MCF 10A (cell line): ENCODE results near the gene WDFY4. TPM values are rescaled to one million over a fixed set of nuclear protein-coding genes. Genes with fewer than 3 reads are reported as not detected.

Experiments used
- BruUV-seq: library from RNA; stranded (reverse); fragments of 400-500 nt; replicated peaks from 2 replicates; lab custom pipeline; 2021; lab: Mats Ljungman, UMichigan
- CTCF ChIA-PET: fragments of 300-600 bp; sonication (Branson Sonifier 250); formaldehyde crosslinking; extraction: SDS; loops from one replicate; lab custom pipeline; 2021; ENCODE audit warnings: antibody characterized with exemption, inconsistent platforms; lab: Yijun Ruan, JAX
- POLR2A ChIA-PET: fragments of 300-600, 350-650 bp; sonication (Branson Sonifier 250); formaldehyde crosslinking; extraction: SDS; loops from one replicate; lab custom pipeline; 2020; ENCODE audit warnings: antibody characterized with exemption, inconsistent platforms; lab: Yijun Ruan, JAX
- DNase-seq: peaks from one replicate; pipeline ENCODE4 v3.0.0-alpha.2; 2018; ENCODE audit not compliant: unreplicated experiment
- H3K27ac Mint-ChIP-seq: one replicate; pipeline ENCODE4 v1.8.0; 2022; ENCODE audit warnings: mild to moderate bottlenecking, low read depth, mixed read lengths; ENCODE audit not compliant: unreplicated experiment
- H3K27me3 Mint-ChIP-seq: one replicate; pipeline ENCODE4 v1.8.0; 2022; ENCODE audit warnings: mixed read lengths; ENCODE audit not compliant: insufficient read depth, unreplicated experiment
- H3K36me3 Mint-ChIP-seq: one replicate; pipeline ENCODE4 v1.8.0; 2022; ENCODE audit warnings: mild to moderate bottlenecking, moderate library complexity, mixed read lengths; ENCODE audit not compliant: insufficient read depth, unreplicated experiment
- H3K4me1 Mint-ChIP-seq: one replicate; pipeline ENCODE4 v1.8.0; 2022; ENCODE audit warnings: mixed read lengths; ENCODE audit not compliant: insufficient read depth, unreplicated experiment
- H3K4me3 Mint-ChIP-seq: one replicate; pipeline ENCODE4 v1.8.0; 2022; ENCODE audit warnings: mild to moderate bottlenecking, moderate library complexity, mixed read lengths; ENCODE audit not compliant: unreplicated experiment
- H3K9me3 Mint-ChIP-seq: one replicate; pipeline ENCODE4 v1.8.0; 2022; ENCODE audit warnings: mixed read lengths; ENCODE audit not compliant: unreplicated experiment
- intact Hi-C: fragments of 100-400 bp; cut with micrococcal nuclease; formaldehyde crosslinking; loops from 2 replicates; pipeline ENCODE4 v1.14.1; 2022
- total RNA-seq: library from RNA; stranded (reverse); gene quantifications from 2 replicates; pipeline ENCODE4 v1.2.3, GENCODE V29; 2022
- TF ChIP-seq, protein P1 (sequence below): fragments of 200-600 bp; IDR thresholded peaks from one replicate; pipeline ENCODE4 v1.8.0; 2022; ENCODE audit warnings: antibody characterized with exemption, mild to moderate bottlenecking; ENCODE audit not compliant: unreplicated experiment

The WDFY4 gene
- total RNA-seq, 1 experiment from 2014 or later: not detected

DNA sequence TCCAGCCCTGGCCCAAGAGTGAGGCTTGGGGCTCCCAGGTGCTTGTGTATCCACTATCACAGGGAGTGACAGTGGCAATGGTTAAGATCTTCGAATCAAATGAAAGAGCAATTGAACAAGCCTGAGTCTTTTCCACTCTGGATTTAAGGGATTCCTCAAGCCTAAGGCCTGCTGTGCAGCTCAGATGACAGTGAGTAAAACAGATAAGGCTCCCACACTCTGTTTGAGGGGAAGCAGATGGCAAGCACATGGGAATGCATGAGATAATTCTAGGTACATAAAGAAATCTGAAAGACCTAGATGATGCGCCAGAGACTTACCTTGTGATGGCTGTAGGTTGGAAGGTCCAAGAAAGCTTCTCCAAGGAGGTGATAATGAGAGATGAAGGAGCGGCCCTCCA, 159.9 kb downstream of the WDFY4 start:
- Mint-ChIP-seq H3K27ac (no peak overlapping the region), H3K4me3 (no peak overlapping the region), H3K27me3 (peaks cover 46% of the 10 kb centered on the region), H3K4me1 (no peaks in the 10 kb centered on the region), H3K36me3 (no peaks in the 10 kb centered on the region), H3K9me3 (no peaks in the 10 kb centered on the region)
- no peak for DNase-seq
- intact Hi-C loops: no loop called here
- ChIA-PET CTCF (interaction anchor here (0.6 to 0.9 kb wide), 3 partner anchors 9 to 588 kb away, joined by 3 read pairs; no protein-coding TSS in a partner anchor), POLR2A (interaction anchor here (0.6 kb wide), 1 partner anchor 230 kb away, joined by 3 read pairs; no protein-coding TSS in a partner anchor)
- BruUV-seq: no TSS peak
- TF ChIP-seq, protein P1, sequence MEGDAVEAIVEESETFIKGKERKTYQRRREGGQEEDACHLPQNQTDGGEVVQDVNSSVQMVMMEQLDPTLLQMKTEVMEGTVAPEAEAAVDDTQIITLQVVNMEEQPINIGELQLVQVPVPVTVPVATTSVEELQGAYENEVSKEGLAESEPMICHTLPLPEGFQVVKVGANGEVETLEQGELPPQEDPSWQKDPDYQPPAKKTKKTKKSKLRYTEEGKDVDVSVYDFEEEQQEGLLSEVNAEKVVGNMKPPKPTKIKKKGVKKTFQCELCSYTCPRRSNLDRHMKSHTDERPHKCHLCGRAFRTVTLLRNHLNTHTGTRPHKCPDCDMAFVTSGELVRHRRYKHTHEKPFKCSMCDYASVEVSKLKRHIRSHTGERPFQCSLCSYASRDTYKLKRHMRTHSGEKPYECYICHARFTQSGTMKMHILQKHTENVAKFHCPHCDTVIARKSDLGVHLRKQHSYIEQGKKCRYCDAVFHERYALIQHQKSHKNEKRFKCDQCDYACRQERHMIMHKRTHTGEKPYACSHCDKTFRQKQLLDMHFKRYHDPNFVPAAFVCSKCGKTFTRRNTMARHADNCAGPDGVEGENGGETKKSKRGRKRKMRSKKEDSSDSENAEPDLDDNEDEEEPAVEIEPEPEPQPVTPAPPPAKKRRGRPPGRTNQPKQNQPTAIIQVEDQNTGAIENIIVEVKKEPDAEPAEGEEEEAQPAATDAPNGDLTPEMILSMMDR: no peak

DNA sequence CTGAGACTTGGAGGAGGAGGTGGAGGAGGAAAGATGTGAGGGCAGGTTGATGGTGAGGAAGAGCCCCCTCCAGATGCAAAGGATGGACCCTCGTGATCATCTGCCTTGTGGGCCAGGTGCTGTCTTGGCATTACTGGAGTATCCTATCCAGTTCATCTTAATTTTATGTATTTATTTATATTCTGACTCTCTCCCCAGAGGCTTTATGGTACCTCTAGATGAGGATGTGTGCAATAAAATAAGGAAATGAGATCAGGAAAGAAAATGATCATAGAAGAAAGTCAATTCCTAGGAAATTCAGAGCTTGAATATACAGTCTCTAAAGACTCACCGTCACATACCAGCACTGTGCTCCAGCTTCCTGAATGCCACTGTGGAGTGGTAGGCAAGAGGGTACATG, 160.8 kb downstream of the WDFY4 start:
- H3K4me1 Mint-ChIP-seq: no peaks in the 10 kb centered on the region
- no peak overlapping the region for H3K4me3 Mint-ChIP-seq
- DNase-seq: no peak
- no TSS peak for BruUV-seq
- H3K36me3 Mint-ChIP-seq: no peaks in the 10 kb centered on the region
- TF ChIP-seq, protein P1: no peak
- CTCF ChIA-PET: interaction anchor here (0.6 kb wide), 1 partner anchor 587 kb away, joined by 3 read pairs; no protein-coding TSS in a partner anchor
- no peaks in the 10 kb centered on the region for H3K9me3 Mint-ChIP-seq
- POLR2A ChIA-PET: no interaction called here
- peaks cover 46% of the 10 kb centered on the region for H3K27me3 Mint-ChIP-seq
- H3K27ac Mint-ChIP-seq: no peak overlapping the region
- intact Hi-C loops: no loop called here

DNA sequence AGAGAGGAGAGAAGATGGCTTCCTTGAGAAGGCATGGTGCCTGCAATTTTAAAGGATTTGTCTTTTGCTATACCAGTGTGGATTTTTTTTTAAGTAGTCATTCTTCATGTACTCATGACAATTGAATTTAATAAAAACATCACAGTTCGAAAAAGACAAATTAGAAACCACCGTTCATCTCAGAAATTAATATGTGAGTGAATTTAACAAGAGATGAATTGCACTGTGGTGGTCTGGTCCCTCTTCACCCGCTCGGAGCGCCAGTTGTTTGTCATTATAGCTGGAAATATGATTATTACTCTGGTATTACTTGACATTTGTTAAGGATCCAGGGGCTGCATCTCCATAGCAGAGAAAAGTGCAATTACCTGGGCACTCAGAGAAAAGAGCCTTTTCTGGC, 163.0 kb downstream of the WDFY4 start:
- TF ChIP-seq, protein P1: no peak
- Mint-ChIP-seq H3K36me3 (no peaks in the 10 kb centered on the region), H3K27ac (no peak overlapping the region), H3K9me3 (no peaks in the 10 kb centered on the region), H3K27me3 (peaks cover 46% of the 10 kb centered on the region), H3K4me1 (no peaks in the 10 kb centered on the region), H3K4me3 (no peak overlapping the region)
- ChIA-PET POLR2A (interaction anchor here (1.0 kb wide), 1 partner anchor 14 kb away, joined by 3 read pairs; no protein-coding TSS in a partner anchor), CTCF (no interaction called here)
- intact Hi-C loops: no loop called here
- DNase-seq: no peak
- BruUV-seq: no TSS peak

DNA sequence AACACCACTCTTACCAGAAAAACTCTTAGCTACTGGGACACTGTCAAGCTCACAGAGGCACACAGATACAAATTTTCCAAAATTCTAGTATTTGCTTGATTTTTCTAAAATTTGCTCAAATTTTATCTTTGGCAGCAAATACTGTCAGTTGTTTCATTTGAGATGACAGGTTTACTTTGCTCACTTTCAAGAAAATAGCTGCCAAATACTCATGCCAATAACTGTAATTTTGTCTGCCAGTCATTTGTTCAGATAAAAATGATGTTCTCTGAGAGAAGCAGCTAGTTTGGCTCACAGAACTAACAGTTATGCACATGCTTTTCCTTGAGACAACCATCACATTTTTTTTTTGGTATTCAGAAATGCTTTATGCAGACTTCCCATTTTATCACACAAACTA, 172.2 kb downstream of the WDFY4 start:
- BruUV-seq: no TSS peak
- ChIA-PET CTCF (interaction anchor here (0.7 kb wide), 2 partner anchors 90 to 161 kb away, joined by 3 to 4 read pairs; no protein-coding TSS in a partner anchor), POLR2A (no interaction called here)
- no peaks in the 10 kb centered on the region for H3K9me3 Mint-ChIP-seq
- DNase-seq: no peak
- H3K27ac Mint-ChIP-seq: no peak overlapping the region
- H3K36me3 Mint-ChIP-seq: no peaks in the 10 kb centered on the region
- H3K4me1 Mint-ChIP-seq: no peaks in the 10 kb centered on the region
- H3K4me3 Mint-ChIP-seq: no peak overlapping the region
- intact Hi-C loops: no loop called here
- peaks cover 75% of the 10 kb centered on the region for H3K27me3 Mint-ChIP-seq
- TF ChIP-seq, protein P1: no peak
